ENCODE results near the gene TOR3A. TPM values are rescaled to one million over a fixed set of nuclear protein-coding genes. Genes with fewer than 3 reads are reported as not detected.

TOR3A gene
- total and polyA plus RNA-seq, 2 of the 13 experiments (the other 11 are each of a cell fraction or from before 2014, with no cell fraction given), result 14.7 to 28.4 TPM

DNA sequence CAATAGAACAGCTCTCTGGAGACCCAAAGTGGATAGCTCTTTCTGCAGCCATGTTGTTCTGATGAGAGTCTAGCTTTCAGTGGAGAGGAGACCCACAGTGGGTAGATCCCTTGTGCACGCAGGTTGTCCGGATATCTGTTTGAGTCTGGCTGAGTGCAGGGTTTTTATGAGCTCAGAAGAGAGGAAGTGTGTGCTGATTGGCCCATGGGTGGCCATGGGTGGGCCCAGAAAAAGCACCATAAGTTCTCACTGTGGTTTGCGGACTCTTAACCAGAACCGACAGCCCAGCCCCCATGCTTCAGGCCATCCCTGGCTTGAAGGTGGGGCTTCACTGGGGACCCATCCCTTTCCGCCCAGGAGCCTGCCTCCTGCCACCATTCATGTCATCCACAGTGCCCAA is 39.2 kb upstream of the TOR3A start:
- ATAC-seq (no peak), FAIRE-seq (no peak), DNase-seq (ENCODE audit: low spot score) (no peak)
- BruUV-seq (replicated peaks), result no TSS peak
- H3K4me1 ChIP-seq (ENCODE audit: insufficient read depth, low read length), result peaks cover 60% of the 10 kb centered on the region
- no peaks in the 10 kb centered on the region for H3K27me3 ChIP-seq (ENCODE audit: control insufficient read depth in 1 of 2, insufficient read depth in 2 of 2, low read length in 2 of 2)
- TF ChIP-seq ZNF546 (CRISPR knock-in tag; conservative IDR thresholded peaks at IDR 0.05) (no peak), XBP1 (CRISPR knock-in tag; IDR thresholded peaks at IDR 0.05) (no peak), HNRNPL (IDR thresholded peaks at IDR 0.05; ENCODE audit: low read depth, low read length) (no peak), ZNF781 (CRISPR knock-in tag; IDR thresholded peaks at IDR 0.05; ENCODE audit: borderline replicate concordance, not compliant biosample characterization) (no peak), ELF1 (CRISPR knock-in tag; IDR thresholded peaks at IDR 0.05) (no peak), SMAD1 (CRISPR knock-in tag; IDR thresholded peaks at IDR 0.05; ENCODE audit: borderline replicate concordance, low read depth) (no peak), AKAP8 (CRISPR knock-in tag; IDR thresholded peaks at IDR 0.05) (no peak), SP1 (IDR thresholded peaks at IDR 0.05) (no peak), SP1 (CRISPR knock-in tag; IDR thresholded peaks at IDR 0.05) (no peak), NR2F6 (IDR thresholded peaks at IDR 0.05) (no peak), NR2F6 (CRISPR knock-in tag; IDR thresholded peaks at IDR 0.05) (no peak), ZSCAN9 (CRISPR knock-in tag; IDR thresholded peaks at IDR 0.05; ENCODE audit: borderline replicate concordance) (no peak), ZNF382 (CRISPR knock-in tag; IDR thresholded peaks at IDR 0.05; ENCODE audit: borderline replicate concordance) (no peak), ZBTB20 (CRISPR knock-in tag; IDR thresholded peaks at IDR 0.05; ENCODE audit: borderline replicate concordance, low read depth) (no peak), ZNF232 (CRISPR knock-in tag; IDR thresholded peaks at IDR 0.05; ENCODE audit: borderline replicate concordance) (no peak), ZNF451 (CRISPR knock-in tag; IDR thresholded peaks at IDR 0.05) (no peak), ZNF282 (IDR thresholded peaks at IDR 0.05; ENCODE audit: partially characterized antibody) (no peak), RFXAP (CRISPR knock-in tag; IDR thresholded peaks at IDR 0.05; ENCODE audit: borderline replicate concordance) (no peak)
- TF ChIP-seq, protein P1, sequence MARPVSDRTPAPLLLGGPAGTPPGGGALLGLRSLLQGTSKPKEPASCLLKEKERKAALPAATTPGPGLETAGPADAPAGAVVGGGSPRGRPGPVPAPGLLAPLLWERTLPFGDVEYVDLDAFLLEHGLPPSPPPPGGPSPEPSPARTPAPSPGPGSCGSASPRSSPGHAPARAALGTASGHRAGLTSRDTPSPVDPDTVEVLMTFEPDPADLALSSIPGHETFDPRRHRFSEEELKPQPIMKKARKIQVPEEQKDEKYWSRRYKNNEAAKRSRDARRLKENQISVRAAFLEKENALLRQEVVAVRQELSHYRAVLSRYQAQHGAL (CRISPR knock-in tag; IDR thresholded peaks at IDR 0.05; ENCODE audit: not compliant biosample characterization), result no peak
- TF ChIP-seq, protein P2, sequence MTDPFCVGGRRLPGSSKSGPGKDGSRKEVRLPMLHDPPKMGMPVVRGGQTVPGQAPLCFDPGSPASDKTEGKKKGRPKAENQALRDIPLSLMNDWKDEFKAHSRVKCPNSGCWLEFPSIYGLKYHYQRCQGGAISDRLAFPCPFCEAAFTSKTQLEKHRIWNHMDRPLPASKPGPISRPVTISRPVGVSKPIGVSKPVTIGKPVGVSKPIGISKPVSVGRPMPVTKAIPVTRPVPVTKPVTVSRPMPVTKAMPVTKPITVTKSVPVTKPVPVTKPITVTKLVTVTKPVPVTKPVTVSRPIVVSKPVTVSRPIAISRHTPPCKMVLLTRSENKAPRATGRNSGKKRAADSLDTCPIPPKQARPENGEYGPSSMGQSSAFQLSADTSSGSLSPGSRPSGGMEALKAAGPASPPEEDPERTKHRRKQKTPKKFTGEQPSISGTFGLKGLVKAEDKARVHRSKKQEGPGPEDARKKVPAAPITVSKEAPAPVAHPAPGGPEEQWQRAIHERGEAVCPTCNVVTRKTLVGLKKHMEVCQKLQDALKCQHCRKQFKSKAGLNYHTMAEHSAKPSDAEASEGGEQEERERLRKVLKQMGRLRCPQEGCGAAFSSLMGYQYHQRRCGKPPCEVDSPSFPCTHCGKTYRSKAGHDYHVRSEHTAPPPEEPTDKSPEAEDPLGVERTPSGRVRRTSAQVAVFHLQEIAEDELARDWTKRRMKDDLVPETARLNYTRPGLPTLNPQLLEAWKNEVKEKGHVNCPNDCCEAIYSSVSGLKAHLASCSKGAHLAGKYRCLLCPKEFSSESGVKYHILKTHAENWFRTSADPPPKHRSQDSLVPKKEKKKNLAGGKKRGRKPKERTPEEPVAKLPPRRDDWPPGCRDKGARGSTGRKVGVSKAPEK (CRISPR knock-in tag; IDR thresholded peaks at IDR 0.05; ENCODE audit: borderline replicate concordance), result no peak
- TF ChIP-seq, protein P3, sequence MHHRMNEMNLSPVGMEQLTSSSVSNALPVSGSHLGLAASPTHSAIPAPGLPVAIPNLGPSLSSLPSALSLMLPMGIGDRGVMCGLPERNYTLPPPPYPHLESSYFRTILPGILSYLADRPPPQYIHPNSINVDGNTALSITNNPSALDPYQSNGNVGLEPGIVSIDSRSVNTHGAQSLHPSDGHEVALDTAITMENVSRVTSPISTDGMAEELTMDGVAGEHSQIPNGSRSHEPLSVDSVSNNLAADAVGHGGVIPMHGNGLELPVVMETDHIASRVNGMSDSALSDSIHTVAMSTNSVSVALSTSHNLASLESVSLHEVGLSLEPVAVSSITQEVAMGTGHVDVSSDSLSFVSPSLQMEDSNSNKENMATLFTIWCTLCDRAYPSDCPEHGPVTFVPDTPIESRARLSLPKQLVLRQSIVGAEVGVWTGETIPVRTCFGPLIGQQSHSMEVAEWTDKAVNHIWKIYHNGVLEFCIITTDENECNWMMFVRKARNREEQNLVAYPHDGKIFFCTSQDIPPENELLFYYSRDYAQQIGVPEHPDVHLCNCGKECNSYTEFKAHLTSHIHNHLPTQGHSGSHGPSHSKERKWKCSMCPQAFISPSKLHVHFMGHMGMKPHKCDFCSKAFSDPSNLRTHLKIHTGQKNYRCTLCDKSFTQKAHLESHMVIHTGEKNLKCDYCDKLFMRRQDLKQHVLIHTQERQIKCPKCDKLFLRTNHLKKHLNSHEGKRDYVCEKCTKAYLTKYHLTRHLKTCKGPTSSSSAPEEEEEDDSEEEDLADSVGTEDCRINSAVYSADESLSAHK (CRISPR knock-in tag; IDR thresholded peaks at IDR 0.05; ENCODE audit: borderline replicate concordance), result no peak
- TF ChIP-seq, protein P4, sequence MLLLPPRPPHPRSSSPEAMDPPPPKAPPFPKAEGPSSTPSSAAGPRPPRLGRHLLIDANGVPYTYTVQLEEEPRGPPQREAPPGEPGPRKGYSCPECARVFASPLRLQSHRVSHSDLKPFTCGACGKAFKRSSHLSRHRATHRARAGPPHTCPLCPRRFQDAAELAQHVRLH (CRISPR knock-in tag; IDR thresholded peaks at IDR 0.05; ENCODE audit: borderline replicate concordance, low read depth), result no peak
- ChIA-PET POLR2A (interaction anchor here (1.2 kb wide), 2 partner anchors 15 to 25 kb away, joined by 3 read pairs; no protein-coding TSS in a partner anchor), CTCF (ENCODE audit: low intra/inter-chr PET ratio, low total read pairs) (no interaction called here)
- H4K20me1 ChIP-seq (ENCODE audit: insufficient read depth, low read length), result no peaks in the 10 kb centered on the region
- H3K9ac ChIP-seq (ENCODE audit: insufficient read depth, low read depth, low read length), result no peak overlapping the region
- no peaks in the 10 kb centered on the region; a peak in 2 of 5 replicates for H3K36me3 ChIP-seq (replicated peaks in 1 of 2; ENCODE audit: control insufficient read depth in 1 of 2, insufficient read depth in 2 of 2, low read length in 2 of 2)
- no peak overlapping the region for H3K4me2 ChIP-seq (ENCODE audit: low read depth, low read length)
- H3K79me2 ChIP-seq (ENCODE audit: insufficient read depth, low read length), result peaks cover 26% of the 10 kb centered on the region
- H3K27ac ChIP-seq (ENCODE audit: extremely low read length, insufficient read depth, low read length), result no peak overlapping the region
- 93% methylated on average over 5 of the region's 5 CpGs for WGBS (ENCODE audit: low lambda C conversion rate)
- intact Hi-C loops (cut with micrococcal nuclease; ENCODE audit: unreplicated experiment), result no loop called here
- H3K9me3 ChIP-seq (ENCODE audit: low read length), result no peaks in the 10 kb centered on the region
- H3K4me3 ChIP-seq (replicated peaks in 1 of 3; ENCODE audit: insufficient read depth in 1 of 3, low read depth in 2 of 3, low read length in 3 of 3), result no peak overlapping the region
- in situ Hi-C loops (cut with HindIII; ENCODE audit: extremely low pct_ligation_motif_present, low pct_unique_long_range_greater_than_20kb), result no loop called here
- no peak overlapping the region for H2AFZ ChIP-seq (ENCODE audit: low read length)

Data from HepG2 (cell line).